Measurements from ENCODE around the gene ZDHHC6.
"Not testable (repeated sequence)": the region's sequence is repeated elsewhere in the genome, so short reads cannot be mapped to it uniquely, and the experiment has no call there.

The ZDHHC6 gene

GRCh38 chr10:112389271-112389822, 57.4 kb downstream of the ZDHHC6 start:
- DNase-seq (ENCODE audit: low read depth in 2 of 2): no peak

- DNase-seq (ENCODE audit: low read depth in 2 of 2): no peak
These were observed 58.2 kb downstream of the ZDHHC6 start for GRCh38 chr10:112388548-112388947.

- not testable (repeated sequence) for DNase-seq (ENCODE audit: low read depth in 2 of 2)
These were observed 58.7 kb downstream of the ZDHHC6 start for GRCh38 chr10:112388056-112388455.

GRCh38 chr10:112385201-112385600, 61.5 kb downstream of the ZDHHC6 start:
- no peak for DNase-seq (ENCODE audit: low read depth in 2 of 2)

- no peak for DNase-seq (ENCODE audit: low read depth in 2 of 2)
These were observed 62.6 kb downstream of the ZDHHC6 start for GRCh38 chr10:112384141-112384540.

GRCh38 chr10:112383325-112383724, 63.4 kb downstream of the ZDHHC6 start:
- no peak for DNase-seq (ENCODE audit: low read depth in 2 of 2)

- no peak for DNase-seq (ENCODE audit: low read depth in 2 of 2)
These were observed 64.0 kb downstream of the ZDHHC6 start for GRCh38 chr10:112382515-112383235.

Measured in fibroblast of skin of left biceps (primary cell).